GM12878 (cell line): Measurements from ENCODE around the gene GALNS. TPM values are rescaled to one million over a fixed set of nuclear protein-coding genes. Genes with fewer than 3 reads are reported as not detected.
A peak's percentile ranks its signal among the peaks of the same experiment; 100 is the strongest.

Source experiments
- ATAC-seq: fragments of 200-7000 bp; cut with Tn5 transposase; 3 replicates; pipeline ENCODE4 v1.9.1; 2020; ENCODE audit warnings: mild to moderate bottlenecking, moderate library complexity
- BruUV-seq: library from RNA; stranded (reverse); fragments of 400-500 nt; replicated peaks from 2 replicates; lab custom pipeline; 2021; lab: Mats Ljungman, UMichigan
- CTCF ChIA-PET: fragments of 300-600 bp; sonication (Branson Sonifier 250); formaldehyde crosslinking; extraction: SDS; loops from one replicate; lab custom pipeline; 2021; ENCODE audit warnings: inconsistent platforms; lab: Yijun Ruan, JAX
- POLR2A ChIA-PET: fragments of 350-600 bp; formaldehyde crosslinking; extraction: SDS; loops from one replicate; lab custom pipeline; 2021; ENCODE audit warnings: inconsistent platforms; lab: Charles Lee
- RAD21 ChIA-PET: fragments of 300-600 bp; sonication (Branson Sonifier 250); formaldehyde crosslinking; loops from one replicate; lab custom pipeline; 2023; ENCODE audit warnings: antibody characterized with exemption; ENCODE audit not compliant: unreplicated experiment; lab: Charles Lee
- SMC1A ChIA-PET: fragments of 300-600 bp; sonication (Branson Sonifier 250); formaldehyde crosslinking; loops from one replicate; lab custom pipeline; 2023; ENCODE audit not compliant: unreplicated experiment, uncharacterized antibody; lab: Charles Lee
- DNase-seq: peaks from one replicate; pipeline ENCODE4 v3.0.0-alpha.2; 2011; ENCODE audit warnings: low read depth, low spot score
- FAIRE-seq: peaks from 3 replicates; lab custom pipeline; 2011; peaks lifted over from hg19 to GRCh38; lab: Jason Lieb, UNC
- H2AFZ ChIP-seq: 2 replicates; pipeline ENCODE4 v1.6.0; 2011; ENCODE audit warnings: low read depth, low read length, control low read depth; ENCODE audit not compliant: control insufficient read depth
- H3K27ac ChIP-seq: 2 replicates; pipeline ENCODE4 v1.5.1; 2011; ENCODE audit warnings: control low read depth; ENCODE audit not compliant: control insufficient read depth, insufficient read depth
- H3K27me3 ChIP-seq, 2 experiments: replicated peaks in 1 of 2; 2 replicates each; pipeline versions ENCODE4 v1.6.0 to v1.6.1; 2011; ENCODE audit warnings: low read length in 1 of 2; ENCODE audit not compliant: control insufficient read depth in 2 of 2, insufficient read depth in 2 of 2
- H3K36me3 ChIP-seq, 2 experiments: 2 replicates each; pipeline ENCODE4 v1.5.1; 2011; ENCODE audit warnings: low read length in 1 of 2; ENCODE audit not compliant: control insufficient read depth in 2 of 2, insufficient read depth in 2 of 2
- H3K4me1 ChIP-seq: 2 replicates; pipeline ENCODE4 v1.6.1; 2011; ENCODE audit warnings: mild to moderate bottlenecking, low read length, moderate library complexity, mixed read lengths; ENCODE audit not compliant: control insufficient read depth, insufficient read depth
- H3K4me2 ChIP-seq: 2 replicates; pipeline ENCODE4 v1.6.0; 2011; ENCODE audit warnings: control low read depth; ENCODE audit not compliant: control insufficient read depth, insufficient read depth
- H3K4me3 ChIP-seq: fragments of 200-600 bp; sonication (generic); 2 replicates; pipeline ENCODE4 v1.5.1; 2016
- H3K79me2 ChIP-seq: 2 replicates; pipeline ENCODE4 v1.6.0; 2011; ENCODE audit warnings: low read length; ENCODE audit not compliant: control insufficient read depth, insufficient read depth
- H3K9ac ChIP-seq: 2 replicates; pipeline ENCODE4 v1.8.0; 2011; ENCODE audit warnings: low read length, control low read depth, mixed read lengths; ENCODE audit not compliant: control insufficient read depth, insufficient read depth
- H3K9me3 ChIP-seq: replicated peaks from 3 replicates; pipeline ENCODE4 v1.5.1; 2011; ENCODE audit warnings: mild to moderate bottlenecking, low read length; ENCODE audit not compliant: control insufficient read depth, insufficient read depth
- H4K20me1 ChIP-seq: 2 replicates; pipeline ENCODE4 v1.6.0; 2011; ENCODE audit not compliant: control insufficient read depth, insufficient read depth
- ASH2L ChIP-seq: fragments of 300-600, 200-600 bp; sonication (generic); IDR thresholded peaks from 2 replicates; pipeline ENCODE4 v1.6.1; 2017; ENCODE audit warnings: low read depth, mild to moderate bottlenecking, borderline replicate concordance
- GATAD2B ChIP-seq: fragments of 450-650 bp; conservative IDR thresholded peaks from 2 replicates; pipeline ENCODE4 v1.6.1; 2017; ENCODE audit warnings: low read depth, mild to moderate bottlenecking, moderate library complexity
- IRF3 ChIP-seq: fragments of 450-650 bp; IDR thresholded peaks from 2 replicates; pipeline ENCODE4 v1.6.1; 2014; ENCODE audit warnings: mild to moderate bottlenecking
- KDM1A ChIP-seq: fragments of 200-600 bp; sonication (generic); IDR thresholded peaks from 2 replicates; pipeline ENCODE4 v1.6.1; 2016; ENCODE audit warnings: borderline replicate concordance
- KLF5 ChIP-seq: fragments of 450-650 bp; IDR thresholded peaks from 2 replicates; pipeline ENCODE4 v1.6.1; 2014; ENCODE audit warnings: mild to moderate bottlenecking; ENCODE audit not compliant: partially characterized antibody
- RB1 ChIP-seq: fragments of 450-650 bp; formaldehyde crosslinking; IDR thresholded peaks from 2 replicates; pipeline ENCODE4 v1.6.1; 2017; ENCODE audit warnings: mild to moderate bottlenecking, borderline replicate concordance
- RCOR1 ChIP-seq: conservative IDR thresholded peaks from 2 replicates; pipeline ENCODE4 v1.6.1; 2012; ENCODE audit warnings: low read depth, low read length, improper control_type of control experiment
- SPI1 ChIP-seq: IDR thresholded peaks from 2 replicates; pipeline ENCODE4 v1.6.1; 2011; ENCODE audit warnings: low read depth, mild to moderate bottlenecking, low read length, moderate library complexity, borderline replicate concordance; ENCODE audit not compliant: insufficient read depth
- SREBF1 ChIP-seq: IDR thresholded peaks from 2 replicates; pipeline ENCODE4 v1.6.1; 2012; ENCODE audit warnings: mild to moderate bottlenecking, low read length
- TCF7 ChIP-seq: IDR thresholded peaks from 2 replicates; pipeline ENCODE4 v1.6.1; 2014; ENCODE audit warnings: antibody characterized with exemption, borderline replicate concordance
- ZBTB4 ChIP-seq: fragments of 450-650 bp; formaldehyde crosslinking; IDR thresholded peaks from 2 replicates; pipeline ENCODE4 v1.4.0; 2022; ENCODE audit warnings: mild to moderate bottlenecking, moderate library complexity
- WGBS: methylation state at CpG from one replicate; pipeline ENCODE4 v1.1.6; 2016; ENCODE audit warnings: low lambda C conversion rate; ENCODE audit not compliant: insufficient replicate concordance, insufficient coverage; ENCODE audit errors: missing lambda C conversion rate; 5-methylcytosine and 5-hydroxymethylcytosine counted together
- in situ Hi-C: fragments of 300-500 bp; cut with MboI; formaldehyde crosslinking; loops from 9 replicates; pipeline ENCODE4 v1.14.3; 2018; ENCODE audit warnings: mixed read lengths
- intact Hi-C: fragments of 100-400 bp; cut with micrococcal nuclease; formaldehyde crosslinking; loops from one replicate; pipeline ENCODE4 v1.14.2; 2022; ENCODE audit not compliant: unreplicated experiment
- polyA plus RNA-seq, 11 experiments: library from polyadenylated mRNA; depleted of rRNA in 4 of 11; unstranded in 6 of 11; stranded (reverse) in 5 of 11; fragments of >200 nt; fragmentation: Nextera tagmentation in 4 of 11; fragmentation: Illumina TruSeq in 1 of 11; extraction: Ambion mirVana in 4 of 11; extraction: Trizol in 1 of 11; gene quantifications; 1 replicate in 1 of 11; 2 replicates in 10 of 11; pipeline versions ENCODE4 v1.2.1 to v1.2.3, GENCODE V29; 2011 to 2016; ENCODE audit warnings: inconsistent platforms in 2 of 11, missing spikeins in 2 of 11, low read depth in 1 of 11
- total RNA-seq, 4 experiments: library from RNA; depleted of rRNA in 3 of 4; stranded (reverse); fragments of >200 nt in 3 of 4; fragmentation: Illumina TruSeq in 1 of 4; extraction: Trizol in 1 of 4; gene quantifications; 2 replicates each; pipeline versions ENCODE4 v1.2.1 to v1.2.3, GENCODE V29; 2013 to 2021
- TF ChIP-seq, protein P1 (sequence below): fragments of 450-650 bp; IDR thresholded peaks from 2 replicates; pipeline ENCODE4 v1.6.1; 2017; ENCODE audit warnings: borderline replicate concordance
- TF ChIP-seq, protein P2 (sequence below): fragments of 450-650 bp; formaldehyde crosslinking; IDR thresholded peaks from 2 replicates; pipeline ENCODE4 v1.5.0; 2022; ENCODE audit warnings: mild to moderate bottlenecking, missing genetic modification characterization

The GALNS gene
- total and polyA plus RNA-seq, 10 of the 15 experiments (the other 5 are each of a cell fraction or from before 2014, with no cell fraction given), result 0.37 to 12.4 (median 5.3) TPM

- Histone ChIP-seq H2AFZ (no peak overlapping the region), H3K36me3 (no peaks in the 10 kb centered on the region; a peak in 1 of 4 replicates), H3K27ac (no peak overlapping the region), H3K4me1 (no peaks in the 10 kb centered on the region; the same call in 1 of the 2 replicates), H3K9ac (no peak overlapping the region), H4K20me1 (no peaks in the 10 kb centered on the region), H3K4me3 (no peak overlapping the region), H3K27me3 (peaks cover under 1 to 3% of the 10 kb centered on the region in 2 experiments; a peak in 2 of 4 replicates), H3K4me2 (no peak overlapping the region), H3K9me3 (no peaks in the 10 kb centered on the region), H3K79me2 (no peaks in the 10 kb centered on the region)
- ChIA-PET SMC1A (no interaction called here), POLR2A (no interaction called here), RAD21 (no interaction called here), CTCF (no interaction called here)
- intact Hi-C loops, result no loop called here
- no peak for FAIRE-seq
- 96% methylated on average over 22 of the region's 22 CpGs for WGBS
- TSS peak; percentile 56 for BruUV-seq
- DNase-seq, result no peak
- in situ Hi-C loops, result no loop called here
- no peak for ATAC-seq
- TF ChIP-seq, protein P1, sequence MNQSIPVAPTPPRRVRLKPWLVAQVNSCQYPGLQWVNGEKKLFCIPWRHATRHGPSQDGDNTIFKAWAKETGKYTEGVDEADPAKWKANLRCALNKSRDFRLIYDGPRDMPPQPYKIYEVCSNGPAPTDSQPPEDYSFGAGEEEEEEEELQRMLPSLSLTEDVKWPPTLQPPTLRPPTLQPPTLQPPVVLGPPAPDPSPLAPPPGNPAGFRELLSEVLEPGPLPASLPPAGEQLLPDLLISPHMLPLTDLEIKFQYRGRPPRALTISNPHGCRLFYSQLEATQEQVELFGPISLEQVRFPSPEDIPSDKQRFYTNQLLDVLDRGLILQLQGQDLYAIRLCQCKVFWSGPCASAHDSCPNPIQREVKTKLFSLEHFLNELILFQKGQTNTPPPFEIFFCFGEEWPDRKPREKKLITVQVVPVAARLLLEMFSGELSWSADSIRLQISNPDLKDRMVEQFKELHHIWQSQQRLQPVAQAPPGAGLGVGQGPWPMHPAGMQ, result no peak
- no peak for TF ChIP-seq RB1
- no peak for TF ChIP-seq KDM1A
- no peak for TF ChIP-seq KLF5
- TF ChIP-seq IRF3, result no peak
- no peak for TF ChIP-seq TCF7
- no peak for TF ChIP-seq GATAD2B
- TF ChIP-seq RCOR1, result no peak
- TF ChIP-seq SPI1, result no peak
- no peak for TF ChIP-seq ZBTB4 (CRISPR knock-in tag)
- TF ChIP-seq, protein P2, sequence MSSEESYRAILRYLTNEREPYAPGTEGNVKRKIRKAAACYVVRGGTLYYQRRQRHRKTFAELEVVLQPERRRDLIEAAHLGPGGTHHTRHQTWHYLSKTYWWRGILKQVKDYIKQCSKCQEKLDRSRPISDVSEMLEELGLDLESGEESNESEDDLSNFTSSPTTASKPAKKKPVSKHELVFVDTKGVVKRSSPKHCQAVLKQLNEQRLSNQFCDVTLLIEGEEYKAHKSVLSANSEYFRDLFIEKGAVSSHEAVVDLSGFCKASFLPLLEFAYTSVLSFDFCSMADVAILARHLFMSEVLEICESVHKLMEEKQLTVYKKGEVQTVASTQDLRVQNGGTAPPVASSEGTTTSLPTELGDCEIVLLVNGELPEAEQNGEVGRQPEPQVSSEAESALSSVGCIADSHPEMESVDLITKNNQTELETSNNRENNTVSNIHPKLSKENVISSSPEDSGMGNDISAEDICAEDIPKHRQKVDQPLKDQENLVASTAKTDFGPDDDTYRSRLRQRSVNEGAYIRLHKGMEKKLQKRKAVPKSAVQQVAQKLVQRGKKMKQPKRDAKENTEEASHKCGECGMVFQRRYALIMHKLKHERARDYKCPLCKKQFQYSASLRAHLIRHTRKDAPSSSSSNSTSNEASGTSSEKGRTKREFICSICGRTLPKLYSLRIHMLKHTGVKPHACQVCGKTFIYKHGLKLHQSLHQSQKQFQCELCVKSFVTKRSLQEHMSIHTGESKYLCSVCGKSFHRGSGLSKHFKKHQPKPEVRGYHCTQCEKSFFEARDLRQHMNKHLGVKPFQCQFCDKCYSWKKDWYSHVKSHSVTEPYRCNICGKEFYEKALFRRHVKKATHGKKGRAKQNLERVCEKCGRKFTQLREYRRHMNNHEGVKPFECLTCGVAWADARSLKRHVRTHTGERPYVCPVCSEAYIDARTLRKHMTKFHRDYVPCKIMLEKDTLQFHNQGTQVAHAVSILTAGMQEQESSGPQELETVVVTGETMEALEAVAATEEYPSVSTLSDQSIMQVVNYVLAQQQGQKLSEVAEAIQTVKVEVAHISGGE (CRISPR knock-in tag), result no peak
- TF ChIP-seq ASH2L, result no peak
- TF ChIP-seq SREBF1, result no peak
These were observed 19.0 kb upstream of the GALNS start for GRCh38 chr16:88875703-88876234.
